HL-60/S4 treated with retinoic acid at 250 ng/mL for 4 days and 3 days (cell line): ENCODE data around the gene SNX24.
"Not testable (repeated sequence)": the region's sequence is repeated elsewhere in the genome, so short reads cannot be mapped to it uniquely, and the experiment has no call there.

Experiments
- in situ Hi-C: fragments of 300-500 bp; cut with MboI; formaldehyde crosslinking; loops from 2 replicates; pipeline ENCODE4 v1.7.0; 2022; ENCODE audit warnings: low sequenced_read_pairs

Gene SNX24

GRCh38 chr5:122959740-122960445, 114.5 kb downstream of the SNX24 start:
- in situ Hi-C loops = no loop called here

GRCh38 chr5:122963305-122963704, 117.9 kb downstream of the SNX24 start:
- in situ Hi-C loops = no loop called here

- in situ Hi-C loops = no loop called here
Observed at GRCh38 chr5:122965111-122965510, 119.7 kb downstream of the SNX24 start.

- in situ Hi-C loops = no loop called here
Observed at GRCh38 chr5:122967085-122967484, 121.7 kb downstream of the SNX24 start.

GRCh38 chr5:122967625-122968024, 122.2 kb downstream of the SNX24 start:
- in situ Hi-C loops = no loop called here

DNA sequence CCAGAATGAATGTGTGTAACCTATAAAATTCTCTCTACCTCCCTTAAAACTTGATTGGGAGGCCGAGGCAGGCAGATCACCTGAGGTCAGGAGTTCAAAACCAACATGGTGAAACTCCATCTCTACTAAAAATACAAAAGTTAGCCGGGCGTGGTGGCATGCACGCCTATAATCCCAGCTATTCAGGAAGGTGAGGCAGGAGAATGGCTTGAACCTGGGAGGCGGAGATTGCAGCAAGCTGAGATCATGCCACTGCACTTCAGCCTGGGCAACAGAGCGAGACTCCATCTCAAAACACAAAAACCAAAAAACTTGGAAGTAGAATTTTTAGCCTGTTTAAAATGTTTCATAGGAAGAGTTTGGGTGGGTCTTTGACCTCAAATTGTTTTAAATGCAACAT, 122.6 kb downstream of the SNX24 start:
- in situ Hi-C loops = not testable (repeated sequence)

DNA sequence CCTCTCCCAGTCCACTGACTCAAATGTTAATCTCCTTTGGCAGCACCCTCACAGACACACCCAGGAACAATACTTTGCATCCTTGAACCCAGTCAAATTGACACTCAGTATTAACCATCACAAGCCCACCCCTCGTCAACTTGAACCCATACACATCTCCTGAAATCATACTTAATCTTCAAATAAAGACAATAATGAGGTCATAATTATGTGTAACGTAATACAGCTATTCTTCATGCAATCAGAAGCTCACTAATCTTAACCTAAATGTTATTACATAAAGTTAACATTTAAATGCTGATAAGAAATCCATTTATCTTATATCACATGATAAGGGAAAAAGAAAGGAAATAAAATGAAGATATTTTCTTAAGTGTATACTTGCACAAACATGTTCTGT, 125.9 kb downstream of the SNX24 start:
- in situ Hi-C loops = no loop called here

- in situ Hi-C loops = no loop called here
Observed at GRCh38 chr5:122972877-122973276, 127.5 kb downstream of the SNX24 start.

DNA sequence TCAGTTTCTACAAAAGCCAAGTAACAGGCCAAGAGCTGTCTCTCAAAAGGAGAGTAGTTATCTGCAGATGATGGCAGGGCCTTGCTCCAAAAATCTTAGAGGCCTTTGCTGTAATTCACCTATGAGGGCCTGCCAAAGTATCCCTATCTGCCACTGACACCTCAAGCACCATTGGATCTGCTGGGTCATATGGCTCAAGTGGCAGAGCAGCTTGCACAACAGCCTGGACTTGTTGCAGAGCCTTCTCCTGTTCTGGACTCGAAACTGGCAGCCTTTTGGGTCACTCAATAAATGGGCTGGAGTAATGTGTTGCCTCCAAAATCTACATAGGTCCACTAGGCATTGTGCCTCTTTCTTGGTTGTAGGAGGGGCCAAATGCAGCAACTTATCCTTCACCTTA, 128.3 kb downstream of the SNX24 start:
- in situ Hi-C loops = not testable (repeated sequence)

DNA sequence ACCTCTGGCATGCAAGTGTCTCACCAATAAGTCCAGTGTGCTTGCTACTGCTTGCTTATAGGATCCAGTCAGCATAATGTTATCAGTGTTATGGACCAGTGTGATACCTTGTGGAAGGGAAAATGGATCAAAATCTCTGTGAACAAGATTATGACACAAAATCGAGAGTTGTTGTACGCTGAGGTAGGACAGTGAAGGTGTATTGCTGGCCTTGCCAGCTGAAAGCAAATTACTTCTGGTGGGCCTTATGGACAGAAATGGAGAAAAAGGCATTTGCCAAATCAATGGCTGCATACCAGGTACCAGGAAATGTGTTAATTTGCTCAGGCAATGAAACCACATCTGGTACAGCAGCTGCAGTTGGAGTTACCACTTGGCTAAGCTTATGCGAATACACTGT, 128.8 kb downstream of the SNX24 start:
- in situ Hi-C loops = not testable (repeated sequence)

DNA sequence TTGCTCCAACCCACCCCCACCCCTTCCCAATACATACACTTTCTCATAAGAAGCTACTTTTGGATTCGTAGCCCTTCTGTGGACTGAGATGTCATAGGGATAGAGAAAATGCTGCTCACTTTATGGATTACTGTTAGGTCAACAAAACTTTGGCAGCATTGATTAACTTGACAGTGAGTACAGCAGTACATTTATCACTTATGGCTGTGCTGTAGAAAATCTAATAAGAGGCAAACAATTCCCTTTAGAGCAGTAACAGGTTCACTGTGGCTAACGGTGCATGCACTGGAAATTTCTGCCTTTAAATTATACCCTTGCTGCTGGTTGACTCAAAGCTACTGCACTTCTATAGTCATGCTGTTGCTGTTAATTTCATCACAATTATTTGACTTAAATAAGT, 131.9 kb downstream of the SNX24 start:
- in situ Hi-C loops = no loop called here

- in situ Hi-C loops = no loop called here
Observed at GRCh38 chr5:122978068-122978467, 132.7 kb downstream of the SNX24 start.

DNA sequence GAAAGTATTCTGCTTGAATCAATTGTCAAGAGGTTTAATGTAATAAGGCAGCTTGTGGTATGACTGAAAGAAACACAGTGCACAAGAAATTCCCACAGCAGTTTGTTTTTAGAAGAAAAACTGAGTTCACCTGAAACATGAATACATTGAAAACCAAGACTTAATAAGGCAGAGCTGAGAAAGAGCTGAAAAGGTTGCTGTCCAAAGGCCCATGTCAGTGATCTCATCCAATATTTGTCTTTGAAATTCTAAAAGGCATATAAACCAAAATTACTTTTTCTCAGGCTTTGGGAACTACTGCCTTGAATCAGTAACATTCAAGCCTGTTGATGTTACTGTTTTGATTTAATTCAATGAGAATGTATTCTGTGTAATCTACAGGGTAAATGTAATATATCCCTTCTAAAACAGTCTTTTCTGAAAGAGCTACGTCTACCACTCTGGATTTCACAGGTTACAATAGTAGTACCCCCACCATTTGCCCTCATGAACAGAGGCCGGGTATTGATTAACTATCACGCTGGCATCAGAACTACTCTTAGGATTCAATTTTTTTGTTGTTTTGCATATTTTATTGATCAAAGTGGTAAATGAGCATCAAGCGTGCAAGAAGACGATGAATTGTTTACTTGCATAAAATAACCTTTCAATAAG, 133.4 kb downstream of the SNX24 start:
- in situ Hi-C loops = no loop called here

DNA sequence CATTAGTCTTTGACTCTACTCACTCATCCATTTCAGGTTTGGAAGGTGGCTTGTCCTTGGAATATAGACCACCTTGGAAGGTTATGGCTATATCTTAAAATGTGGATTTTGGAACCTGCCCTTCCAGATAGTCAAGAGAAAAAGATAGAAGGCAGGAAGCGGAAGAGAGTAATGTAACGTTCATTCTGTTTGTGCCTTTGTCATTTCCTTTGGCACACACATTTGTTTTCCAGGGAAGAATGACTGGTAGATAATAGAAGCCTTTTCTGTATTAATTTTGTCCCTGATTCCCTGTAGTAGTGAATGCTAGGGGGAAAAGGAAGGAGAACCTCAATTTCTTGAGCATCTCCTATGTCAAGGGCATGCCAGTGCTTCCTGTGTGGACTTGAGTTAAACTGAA, 136.4 kb downstream of the SNX24 start:
- in situ Hi-C loops = no loop called here

GRCh38 chr5:122982376-122982775, 137.0 kb downstream of the SNX24 start:
- in situ Hi-C loops = no loop called here

GRCh38 chr5:122984425-122984824, 139.0 kb downstream of the SNX24 start:
- in situ Hi-C loops = no loop called here

- in situ Hi-C loops = no loop called here
Observed at GRCh38 chr5:122985006-122985700, 139.7 kb downstream of the SNX24 start.

- in situ Hi-C loops = no loop called here
Observed at GRCh38 chr5:122985954-122986721, 140.7 kb downstream of the SNX24 start.

DNA sequence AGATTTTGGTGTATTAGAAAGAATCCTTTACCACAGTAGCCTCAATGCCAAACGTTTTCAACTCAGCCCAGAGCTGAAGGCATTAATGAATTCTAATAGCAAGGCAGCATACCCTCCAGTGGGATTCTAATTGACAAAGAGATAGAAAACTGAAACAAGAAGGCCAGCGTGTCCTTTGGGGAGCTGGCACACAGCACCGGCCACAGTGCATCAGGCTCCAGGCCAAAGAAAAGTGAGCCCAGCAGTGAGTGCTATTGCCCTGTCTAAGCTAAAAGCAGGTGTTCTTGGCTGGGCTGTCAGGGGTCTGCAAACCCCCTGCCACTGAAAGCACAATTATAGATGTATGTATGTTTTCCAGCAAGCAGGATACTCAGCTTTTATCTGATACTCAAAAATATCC, 150.7 kb downstream of the SNX24 start:
- in situ Hi-C loops = no loop called here

GRCh38 chr5:122997294-122997693, 151.9 kb downstream of the SNX24 start:
- in situ Hi-C loops = no loop called here

DNA sequence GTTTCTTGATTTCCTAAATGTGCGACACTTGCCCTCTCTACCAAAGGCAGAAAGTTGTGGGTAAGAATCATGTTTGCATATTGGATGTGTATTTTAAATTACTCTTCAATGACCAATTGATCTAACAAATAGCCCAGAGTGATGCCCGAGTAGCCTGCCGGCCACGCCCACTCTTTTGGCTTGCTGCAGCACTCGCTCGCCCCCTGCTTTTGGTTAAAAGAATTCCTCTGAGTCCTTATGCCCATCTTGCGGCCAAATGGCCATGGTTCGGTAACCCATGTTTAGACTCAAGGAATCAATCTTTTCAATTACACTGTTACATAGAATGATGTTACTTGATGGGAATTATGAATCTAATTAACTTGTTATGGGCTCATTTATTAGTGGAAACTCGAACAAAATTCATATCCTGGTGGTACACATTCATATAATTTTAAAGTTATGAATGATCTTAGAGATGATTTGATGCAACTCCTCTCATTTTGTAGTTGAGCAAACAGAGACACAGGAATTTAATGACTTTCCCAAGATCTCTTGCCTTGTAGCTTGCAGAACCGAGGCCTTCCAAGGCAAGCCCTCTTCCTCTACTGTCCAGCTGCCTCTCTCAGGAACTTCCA, 154.6 kb downstream of the SNX24 start:
- in situ Hi-C loops = no loop called here
